ENCODE results near the gene DCUN1D4. TPM values are rescaled to one million over a fixed set of nuclear protein-coding genes. Genes with fewer than 3 reads are reported as not detected.
"Not testable (repeated sequence)": the region's sequence is repeated elsewhere in the genome, so short reads cannot be mapped to it uniquely, and the experiment has no call there.

The DCUN1D4 gene
- total RNA-seq, 2 experiments from 2014 or later = 25.7 to 34.1 TPM

DNA sequence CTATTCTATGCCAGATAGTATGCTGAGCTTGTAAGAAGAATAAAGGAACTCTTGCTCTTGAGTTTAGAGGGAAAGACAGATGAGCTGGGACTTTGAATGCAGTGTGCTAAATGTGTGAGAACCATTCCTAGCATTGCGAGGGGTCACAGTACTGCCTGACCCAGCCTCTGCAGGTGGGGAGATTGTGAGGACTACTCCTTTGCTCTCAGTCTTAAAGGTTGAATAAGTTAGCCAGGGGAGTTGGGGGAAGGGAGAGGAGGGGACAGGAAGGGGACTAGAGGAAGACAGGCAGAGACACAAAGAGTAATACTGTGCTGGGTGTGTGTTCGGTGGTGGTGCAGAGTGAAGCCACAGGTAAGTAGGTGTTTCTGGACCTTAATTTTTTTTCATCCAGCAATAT lies 41.7 kb downstream of the DCUN1D4 start:
- no peak overlapping the region for H3K4me3 Mint-ChIP-seq
- H3K4me1 Mint-ChIP-seq = peaks cover 5% of the 10 kb centered on the region
- no peaks in the 10 kb centered on the region for H3K27me3 Mint-ChIP-seq
- DNase-seq = no peak
- H3K9me3 Mint-ChIP-seq = no peaks in the 10 kb centered on the region
- POLR2A ChIA-PET = no interaction called here
- no peak overlapping the region for H3K27ac Mint-ChIP-seq
- CTCF ChIA-PET = no interaction called here
- peaks cover 21% of the 10 kb centered on the region for H3K36me3 Mint-ChIP-seq (ENCODE audit: low read depth)

GRCh38 chr4:51885363-51885762 lies 42.4 kb downstream of the DCUN1D4 start:
- Mint-ChIP-seq H3K4me3 (no peak overlapping the region), H3K27ac (no peak overlapping the region), H3K36me3 (ENCODE audit: low read depth) (peaks cover 21% of the 10 kb centered on the region), H3K27me3 (no peaks in the 10 kb centered on the region), H3K4me1 (peaks cover 5% of the 10 kb centered on the region), H3K9me3 (no peaks in the 10 kb centered on the region)
- POLR2A ChIA-PET = no interaction called here
- CTCF ChIA-PET = no interaction called here
- DNase-seq = no peak

GRCh38 chr4:51890760-51891159 lies 47.8 kb downstream of the DCUN1D4 start:
- H3K4me3 Mint-ChIP-seq = no peak overlapping the region
- ChIA-PET POLR2A (no interaction called here), CTCF (interaction anchor here (1.5 kb wide), 1 partner anchor 9 kb away, joined by 3 read pairs; no protein-coding TSS in a partner anchor)
- H3K27me3 Mint-ChIP-seq = no peaks in the 10 kb centered on the region
- no peaks in the 10 kb centered on the region for H3K9me3 Mint-ChIP-seq
- H3K4me1 Mint-ChIP-seq = peaks cover 8% of the 10 kb centered on the region
- no peak for DNase-seq
- H3K27ac Mint-ChIP-seq = no peak overlapping the region
- peaks cover 14% of the 10 kb centered on the region for H3K36me3 Mint-ChIP-seq (ENCODE audit: low read depth)

DNA sequence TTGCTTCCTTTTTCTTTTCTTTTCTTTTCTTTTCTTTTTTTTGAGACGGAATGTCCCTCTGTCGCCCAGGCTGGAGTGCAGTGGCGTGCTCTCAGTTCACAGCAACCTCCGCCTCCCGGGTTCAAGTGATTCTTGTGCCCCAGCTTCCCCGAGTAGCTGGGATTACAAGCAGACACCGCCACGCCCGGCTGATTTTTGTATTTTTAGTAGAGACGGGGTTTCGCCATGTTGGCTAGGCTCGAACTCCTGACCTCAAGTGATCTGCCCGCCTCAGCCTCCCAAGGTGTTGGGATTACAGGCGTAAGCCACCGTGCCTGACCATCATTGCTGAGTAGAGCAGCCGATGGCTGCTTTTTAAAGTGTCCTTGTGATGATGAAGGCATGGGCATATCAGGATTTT lies 50.4 kb downstream of the DCUN1D4 start:
- H3K36me3 Mint-ChIP-seq (ENCODE audit: low read depth); H3K27ac Mint-ChIP-seq; H3K27me3 Mint-ChIP-seq; H3K4me3 Mint-ChIP-seq; H3K9me3 Mint-ChIP-seq; H3K4me1 Mint-ChIP-seq; CTCF ChIA-PET; POLR2A ChIA-PET; DNase-seq: not testable (repeated sequence)

GRCh38 chr4:51894059-51894645 lies 51.2 kb downstream of the DCUN1D4 start:
- no peak overlapping the region for H3K4me3 Mint-ChIP-seq
- no peak overlapping the region for H3K27ac Mint-ChIP-seq
- no peaks in the 10 kb centered on the region for H3K27me3 Mint-ChIP-seq
- ChIA-PET POLR2A (no interaction called here), CTCF (no interaction called here)
- H3K36me3 Mint-ChIP-seq (ENCODE audit: low read depth) = peaks cover 4% of the 10 kb centered on the region
- no peaks in the 10 kb centered on the region for H3K9me3 Mint-ChIP-seq
- H3K4me1 Mint-ChIP-seq = peaks cover 9% of the 10 kb centered on the region
- no peak for DNase-seq

GRCh38 chr4:51895158-51895557 lies 52.2 kb downstream of the DCUN1D4 start:
- no peak for DNase-seq
- H3K36me3 Mint-ChIP-seq (ENCODE audit: low read depth) = peaks cover 7% of the 10 kb centered on the region
- CTCF ChIA-PET = interaction anchor here (0.8 kb wide), 1 partner anchor 10 kb away, joined by 4 read pairs; no protein-coding TSS in a partner anchor
- no peaks in the 10 kb centered on the region for H3K27me3 Mint-ChIP-seq
- no peak overlapping the region for H3K4me3 Mint-ChIP-seq
- no peaks in the 10 kb centered on the region for H3K9me3 Mint-ChIP-seq
- POLR2A ChIA-PET = no interaction called here
- H3K4me1 Mint-ChIP-seq = peaks cover 9% of the 10 kb centered on the region
- peak overlapping the region; percentile 63 for H3K27ac Mint-ChIP-seq

- DNase-seq = peak; percentile 61
- Mint-ChIP-seq H3K4me1 (peaks cover 9% of the 10 kb centered on the region), H3K27ac (peak overlapping the region; percentile 47), H3K4me3 (no peak overlapping the region), H3K27me3 (no peaks in the 10 kb centered on the region), H3K9me3 (no peaks in the 10 kb centered on the region), H3K36me3 (ENCODE audit: low read depth) (peaks cover 9% of the 10 kb centered on the region)
- ChIA-PET POLR2A (no interaction called here), CTCF (interaction anchor here (0.8 kb wide), 1 partner anchor 9 kb away, joined by 4 read pairs; no protein-coding TSS in a partner anchor)
Measured at GRCh38 chr4:51895816-51896408, 53.0 kb downstream of the DCUN1D4 start.

DNA sequence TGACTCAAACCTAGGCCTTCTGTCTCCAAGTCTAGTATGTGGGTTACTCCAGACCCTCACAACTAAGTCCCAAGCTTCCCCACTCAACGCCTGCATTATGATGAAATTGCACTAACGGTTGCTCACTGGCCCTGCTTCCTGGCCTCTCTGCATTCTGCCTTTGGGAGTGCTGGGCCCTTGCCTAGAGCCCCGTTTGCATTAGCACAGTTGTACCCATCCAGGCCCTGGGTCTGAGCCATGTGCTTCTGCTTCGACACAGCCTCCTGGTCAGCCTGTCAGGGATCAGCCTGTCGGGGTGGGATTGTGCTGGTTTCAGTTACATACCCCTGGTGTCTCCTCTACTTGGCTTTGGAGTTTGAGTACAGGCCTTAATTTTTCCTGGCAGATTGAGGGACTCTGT lies 58.4 kb downstream of the DCUN1D4 start:
- Mint-ChIP-seq H3K4me3 (no peak overlapping the region), H3K9me3 (no peaks in the 10 kb centered on the region), H3K36me3 (ENCODE audit: low read depth) (peaks cover 16% of the 10 kb centered on the region), H3K27ac (no peak overlapping the region), H3K4me1 (peaks cover 8% of the 10 kb centered on the region), H3K27me3 (no peaks in the 10 kb centered on the region)
- ChIA-PET CTCF (no interaction called here), POLR2A (no interaction called here)
- no peak for DNase-seq

- no peaks in the 10 kb centered on the region for H3K9me3 Mint-ChIP-seq
- peaks cover 9% of the 10 kb centered on the region for H3K4me1 Mint-ChIP-seq
- peaks cover 24% of the 10 kb centered on the region for H3K36me3 Mint-ChIP-seq (ENCODE audit: low read depth)
- ChIA-PET CTCF (interaction anchor here (1.0 to 1.5 kb wide), 2 partner anchors 11 to 45 kb away, joined by 3 to 4 read pairs; no protein-coding TSS in a partner anchor), POLR2A (no interaction called here)
- H3K27me3 Mint-ChIP-seq = no peaks in the 10 kb centered on the region
- no peak for DNase-seq
- no peak overlapping the region for H3K4me3 Mint-ChIP-seq
- H3K27ac Mint-ChIP-seq = no peak overlapping the region
Measured at GRCh38 chr4:51906167-51906958, 63.4 kb downstream of the DCUN1D4 start.

DNA sequence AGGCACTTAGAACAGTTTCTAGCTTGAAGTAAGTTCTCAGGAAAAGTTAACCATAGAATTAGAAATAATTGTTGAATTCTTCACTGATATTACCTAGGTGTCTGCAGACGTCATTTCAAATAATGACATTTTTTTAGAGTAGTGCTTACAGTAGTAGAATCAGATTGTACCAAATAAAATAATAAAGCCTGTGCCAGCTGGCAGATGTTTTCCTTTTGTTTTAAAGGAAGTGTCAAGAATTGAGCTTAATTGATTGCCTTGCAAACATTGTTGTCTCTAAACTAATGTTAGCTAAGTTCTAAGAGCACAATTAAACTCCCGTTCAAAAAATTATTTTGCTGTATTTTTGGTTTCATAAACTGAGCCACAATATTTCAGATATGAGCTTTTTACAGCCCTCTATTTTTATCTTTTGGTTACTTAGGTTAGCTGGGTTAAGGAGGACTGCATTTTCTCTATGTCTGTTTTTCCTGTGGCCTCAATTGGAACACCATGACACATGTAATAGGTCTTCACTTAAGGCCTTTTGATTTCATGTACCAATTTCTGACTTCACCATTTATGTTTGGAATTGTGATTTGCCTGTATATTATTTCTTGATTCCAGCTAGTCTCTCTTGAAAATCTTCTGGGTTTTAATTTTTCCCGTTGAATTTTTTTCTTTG lies 64.2 kb downstream of the DCUN1D4 start:
- POLR2A ChIA-PET = no interaction called here
- Mint-ChIP-seq H3K4me3 (no peak overlapping the region), H3K9me3 (no peaks in the 10 kb centered on the region), H3K4me1 (peaks cover 9% of the 10 kb centered on the region), H3K27ac (no peak overlapping the region), H3K27me3 (no peaks in the 10 kb centered on the region), H3K36me3 (ENCODE audit: low read depth) (peaks cover 27% of the 10 kb centered on the region)
- CTCF ChIA-PET = interaction anchor here (1.0 kb wide), 1 partner anchor 45 kb away, joined by 3 read pairs; no protein-coding TSS in a partner anchor
- no peak for DNase-seq

- Mint-ChIP-seq H3K4me3 (no peak overlapping the region), H3K27me3 (no peaks in the 10 kb centered on the region), H3K27ac (no peak overlapping the region), H3K36me3 (ENCODE audit: low read depth) (peaks cover 39% of the 10 kb centered on the region), H3K9me3 (no peaks in the 10 kb centered on the region), H3K4me1 (peaks cover 9% of the 10 kb centered on the region)
- ChIA-PET CTCF (no interaction called here), POLR2A (no interaction called here)
- DNase-seq = no peak
Measured at GRCh38 chr4:51909236-51909703, 66.3 kb downstream of the DCUN1D4 start.

DNA sequence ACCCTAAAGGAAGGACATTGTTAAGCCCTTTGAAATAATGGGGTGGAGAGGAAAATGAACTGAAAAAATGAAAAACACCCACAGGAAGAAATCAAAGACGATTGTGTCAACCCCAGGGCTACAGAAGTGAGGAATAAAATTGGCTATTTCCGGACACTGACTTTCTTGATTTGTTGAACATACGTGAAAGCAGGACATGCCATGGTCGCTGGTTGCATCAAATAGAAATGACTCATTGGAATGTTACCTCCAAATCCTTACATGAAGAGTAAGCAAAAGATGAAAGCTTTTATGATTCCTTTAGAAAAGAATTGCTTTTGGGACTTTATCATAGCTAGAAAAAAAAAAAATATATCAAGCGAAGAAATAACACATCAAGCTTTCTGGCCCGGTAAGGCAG lies 75.3 kb downstream of the DCUN1D4 start:
- peaks cover 33% of the 10 kb centered on the region for H3K36me3 Mint-ChIP-seq (ENCODE audit: low read depth)
- POLR2A ChIA-PET = no interaction called here

DNA sequence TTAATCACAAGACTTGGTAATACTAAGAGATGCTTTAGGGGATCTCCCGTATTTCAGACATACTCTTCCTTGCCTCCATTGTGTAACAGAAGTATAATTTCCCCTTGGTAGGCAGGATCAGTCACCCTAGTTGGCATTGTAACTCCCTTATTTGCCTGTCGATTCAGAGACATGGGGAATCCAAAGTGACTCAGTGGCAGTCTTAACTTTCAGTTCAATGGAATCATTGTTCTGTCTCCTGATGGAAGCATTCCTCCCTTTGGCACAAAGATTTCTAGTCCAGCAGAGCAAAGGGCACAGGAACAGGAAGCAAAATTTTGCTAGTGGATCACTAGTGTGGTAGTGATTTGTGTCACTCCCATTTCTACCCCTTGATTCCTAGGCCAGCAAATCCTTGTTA lies 80.4 kb downstream of the DCUN1D4 start:
- DNase-seq = no peak
- H3K36me3 Mint-ChIP-seq (ENCODE audit: low read depth) = no peaks in the 10 kb centered on the region
- H3K27ac Mint-ChIP-seq = no peak overlapping the region
- H3K4me1 Mint-ChIP-seq = no peaks in the 10 kb centered on the region
- ChIA-PET CTCF (no interaction called here), POLR2A (no interaction called here)
- H3K9me3 Mint-ChIP-seq = peaks cover 2% of the 10 kb centered on the region
- H3K27me3 Mint-ChIP-seq = no peaks in the 10 kb centered on the region
- H3K4me3 Mint-ChIP-seq = no peak overlapping the region

More for the DNA sequence above, 75.3 kb downstream of the DCUN1D4 start:
- no peak for DNase-seq
- Mint-ChIP-seq H3K9me3 (peaks cover 9% of the 10 kb centered on the region), H3K27ac (no peak overlapping the region), H3K4me1 (no peaks in the 10 kb centered on the region), H3K4me3 (no peak overlapping the region), H3K27me3 (no peaks in the 10 kb centered on the region)
- CTCF ChIA-PET = interaction anchor here (0.6 kb wide), 1 partner anchor 88 kb away, joined by 3 read pairs; no protein-coding TSS in a partner anchor

Measured in activated CD4-positive, alpha-beta T cell treated with anti-CD3 and anti-CD28 coated beads, Interleukin-2, amount 10 ng/mL, durations not matched to agents 7 days and 5 days (primary cell).